HG02571 (cell line): ENCODE data around the gene CASP10.
"Not testable (repeated sequence)": the region's sequence is repeated elsewhere in the genome, so short reads cannot be mapped to it uniquely, and the experiment has no call there.

ENCODE experiments used
- ATAC-seq: cut with Tn5 transposase; IDR thresholded peaks from one replicate; pipeline ENCODE4 v1.9.1; 2021; ENCODE audit warnings: mild to moderate bottlenecking, moderate library complexity; ENCODE audit not compliant: unreplicated experiment

The CASP10 gene

GRCh38 chr2:201154615-201155399 lies 28.1 kb upstream of the CASP10 start:
- no peak for ATAC-seq

- ATAC-seq: no peak
These were observed 26.9 kb upstream of the CASP10 start for GRCh38 chr2:201156036-201156435.

DNA sequence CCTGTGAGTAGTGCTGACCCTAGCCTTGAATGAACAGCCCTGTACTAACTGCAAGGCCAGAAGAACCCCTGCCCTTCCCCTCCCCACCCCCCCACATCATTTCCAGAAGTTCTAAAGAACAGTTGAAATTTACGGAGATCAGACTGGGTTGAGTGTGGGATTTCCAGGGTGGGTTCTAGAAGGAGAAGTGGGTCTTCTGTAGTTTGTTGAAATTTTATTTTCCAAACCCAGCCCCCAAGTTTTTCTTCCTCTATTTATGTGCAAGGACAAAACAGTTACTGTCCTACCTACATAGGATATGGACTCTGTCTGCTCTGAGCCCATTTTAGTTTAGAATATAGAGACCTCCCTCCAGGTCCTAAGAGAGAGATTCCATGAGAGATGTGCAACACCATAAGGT lies 26.3 kb upstream of the CASP10 start:
- no peak for ATAC-seq

GRCh38 chr2:201157694-201158093 lies 25.2 kb upstream of the CASP10 start:
- peak; percentile 12 for ATAC-seq

DNA sequence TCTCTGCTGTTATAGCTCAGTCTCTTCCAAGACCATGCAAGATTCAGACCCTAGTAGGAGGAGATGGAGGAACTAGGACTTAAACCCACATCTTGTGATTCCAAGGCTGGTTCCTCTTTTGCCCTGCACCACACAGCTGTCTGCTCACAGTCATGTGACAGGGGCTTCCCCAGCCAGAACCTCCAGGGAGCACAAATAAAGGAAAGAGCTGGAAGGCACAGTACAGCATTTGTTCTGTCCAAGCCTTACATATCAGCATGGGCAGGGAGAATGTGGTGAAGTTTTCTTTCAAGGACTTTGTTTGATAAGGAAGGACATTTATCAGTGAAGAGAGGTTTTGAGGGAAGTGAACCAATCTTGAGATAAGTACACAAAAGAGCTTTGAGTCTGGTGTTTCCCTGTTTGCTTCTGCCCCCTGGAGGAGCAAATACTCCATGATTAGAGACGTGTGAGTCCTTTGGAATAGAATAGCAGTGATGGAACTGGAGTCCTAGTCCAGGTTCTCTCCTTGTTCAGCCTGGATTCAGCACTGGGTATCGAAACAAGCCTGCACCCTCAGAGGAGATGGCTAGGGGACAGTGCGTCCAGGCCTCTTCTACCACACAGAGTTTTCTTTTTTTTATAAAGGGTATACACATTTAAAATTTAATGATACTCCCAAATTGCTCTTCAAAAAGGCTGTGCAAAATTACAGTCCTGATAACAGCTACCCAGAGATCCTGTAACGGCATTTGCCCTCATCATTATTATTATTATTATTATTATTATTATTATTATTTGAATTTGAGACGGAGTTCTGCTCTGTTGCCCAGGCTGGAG lies 24.6 kb upstream of the CASP10 start:
- ATAC-seq: peak; percentile 86

GRCh38 chr2:201164166-201164565 lies 18.8 kb upstream of the CASP10 start:
- no peak for ATAC-seq

- no peak for ATAC-seq
These were observed 15.4 kb upstream of the CASP10 start for GRCh38 chr2:201167546-201167945.

DNA sequence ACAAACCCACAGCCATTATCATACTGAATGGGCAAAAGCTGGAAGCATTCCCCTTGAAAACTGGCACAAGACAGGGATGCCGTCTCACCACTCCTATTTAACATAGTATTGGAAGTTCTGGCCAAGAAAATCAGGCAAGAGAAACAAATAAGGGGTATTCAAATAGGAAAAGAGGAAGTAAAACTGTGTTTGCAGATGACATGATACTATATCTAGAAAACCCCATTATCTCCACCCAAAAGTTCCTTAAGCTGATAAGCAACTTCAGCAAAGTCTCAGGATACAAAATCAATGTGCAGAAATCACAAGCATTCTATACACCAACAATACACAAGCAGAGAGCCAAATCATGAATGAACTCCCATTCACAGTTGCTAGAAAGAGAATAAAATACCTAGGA lies 14.4 kb upstream of the CASP10 start:
- ATAC-seq: not testable (repeated sequence)

GRCh38 chr2:201171259-201171814 lies 11.6 kb upstream of the CASP10 start:
- no peak for ATAC-seq

DNA sequence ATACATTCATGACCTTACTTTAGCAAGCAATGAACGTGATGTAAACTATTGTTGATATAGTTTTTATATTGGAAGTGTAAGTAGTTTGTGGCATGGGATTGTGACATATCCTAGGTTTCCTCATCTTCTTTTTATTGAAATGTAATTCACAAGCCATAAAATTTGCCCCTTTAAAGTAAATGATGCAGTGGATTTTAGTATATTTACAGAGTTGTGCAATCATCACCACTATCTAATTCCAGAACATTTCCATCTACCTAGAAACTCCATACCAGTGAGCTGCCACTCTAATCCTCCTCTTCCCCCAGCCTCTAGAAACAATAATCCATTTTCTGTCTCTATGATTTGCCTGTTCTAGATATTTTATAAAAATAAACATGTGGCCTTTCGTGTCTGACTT lies 10.7 kb upstream of the CASP10 start:
- no peak for ATAC-seq

DNA sequence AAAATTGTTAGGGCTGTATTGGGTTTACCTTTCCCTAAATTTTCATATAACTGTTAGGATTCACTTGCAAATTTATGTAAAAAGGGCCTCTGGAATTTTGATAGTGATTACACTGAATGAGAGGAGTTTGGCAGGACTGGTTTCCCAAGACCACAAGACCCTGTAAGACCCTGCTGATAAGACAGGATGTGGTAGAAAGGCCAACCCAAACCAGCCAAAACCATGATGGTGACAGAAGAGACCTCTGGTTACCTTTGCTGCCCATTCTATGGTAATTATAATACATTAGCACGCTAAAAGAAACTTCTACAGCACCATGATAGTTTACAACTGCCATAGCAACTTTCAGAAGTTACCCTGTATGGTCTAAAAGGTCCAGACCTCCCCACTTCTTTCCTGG lies 8.3 kb upstream of the CASP10 start:
- no peak for ATAC-seq

GRCh38 chr2:201176081-201176481 lies 6.9 kb upstream of the CASP10 start:
- ATAC-seq: no peak

- no peak for ATAC-seq
These were observed 2.9 kb upstream of the CASP10 start for GRCh38 chr2:201180010-201180409.

- no peak for ATAC-seq
These were observed 405 bp downstream of the CASP10 start for GRCh38 chr2:201183365-201183727.

DNA sequence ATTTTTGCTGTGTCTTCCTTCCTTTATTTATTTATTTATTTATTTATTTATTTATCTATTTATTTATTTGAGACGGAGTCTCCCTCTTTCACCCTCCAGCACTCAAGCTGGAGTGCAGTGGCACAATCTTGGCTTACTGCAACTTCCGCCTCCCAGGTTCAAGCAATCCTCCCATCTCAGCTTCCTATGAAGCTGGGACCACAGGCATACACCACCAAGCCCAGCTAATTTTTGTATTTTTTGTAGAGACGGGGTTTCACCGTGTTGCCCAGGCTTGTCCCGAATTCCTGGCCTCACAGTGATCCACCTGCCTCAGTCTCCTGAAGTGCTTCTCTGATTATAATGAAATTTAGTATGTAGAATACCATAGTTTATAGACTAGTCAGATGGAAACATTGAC lies 894 bp downstream of the CASP10 start:
- ATAC-seq: not testable (repeated sequence)

DNA sequence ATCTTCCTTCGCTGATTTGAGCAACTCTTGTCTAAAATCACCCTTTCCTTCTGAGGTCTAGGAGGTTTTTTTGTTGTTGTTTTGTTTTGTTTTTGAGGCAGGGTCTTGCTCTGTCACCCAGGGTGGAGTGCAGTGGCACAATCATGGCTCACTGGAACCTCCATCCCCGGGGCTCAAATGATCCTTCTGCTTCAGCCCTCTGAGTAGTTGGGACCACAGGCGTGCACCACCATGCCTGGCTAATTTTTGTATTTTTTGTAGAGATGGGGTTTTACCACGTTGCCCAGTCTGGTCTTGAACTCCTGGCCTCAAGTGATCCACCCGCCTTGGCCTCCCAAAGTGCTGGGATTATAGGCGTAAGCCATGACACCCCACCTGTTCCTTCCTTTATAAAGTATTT lies 1.3 kb downstream of the CASP10 start:
- ATAC-seq: not testable (repeated sequence)

DNA sequence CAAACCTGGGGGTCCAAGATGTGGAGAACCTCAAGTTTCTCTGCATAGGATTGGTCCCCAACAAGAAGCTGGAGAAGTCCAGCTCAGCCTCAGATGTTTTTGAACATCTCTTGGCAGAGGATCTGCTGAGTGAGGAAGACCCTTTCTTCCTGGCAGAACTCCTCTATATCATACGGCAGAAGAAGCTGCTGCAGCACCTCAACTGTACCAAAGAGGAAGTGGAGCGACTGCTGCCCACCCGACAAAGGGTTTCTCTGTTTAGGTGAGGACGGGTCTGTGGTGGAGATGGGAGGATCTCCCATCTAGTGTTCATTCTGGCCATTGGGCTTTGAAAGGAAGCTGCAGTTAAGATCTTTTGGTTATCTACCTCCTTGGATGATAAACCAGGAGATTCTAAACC lies 2.9 kb downstream of the CASP10 start:
- ATAC-seq: no peak

GRCh38 chr2:201186982-201187381 lies 4.0 kb downstream of the CASP10 start:
- no peak for ATAC-seq

GRCh38 chr2:201188449-201188848 lies 5.5 kb downstream of the CASP10 start:
- ATAC-seq: no peak

DNA sequence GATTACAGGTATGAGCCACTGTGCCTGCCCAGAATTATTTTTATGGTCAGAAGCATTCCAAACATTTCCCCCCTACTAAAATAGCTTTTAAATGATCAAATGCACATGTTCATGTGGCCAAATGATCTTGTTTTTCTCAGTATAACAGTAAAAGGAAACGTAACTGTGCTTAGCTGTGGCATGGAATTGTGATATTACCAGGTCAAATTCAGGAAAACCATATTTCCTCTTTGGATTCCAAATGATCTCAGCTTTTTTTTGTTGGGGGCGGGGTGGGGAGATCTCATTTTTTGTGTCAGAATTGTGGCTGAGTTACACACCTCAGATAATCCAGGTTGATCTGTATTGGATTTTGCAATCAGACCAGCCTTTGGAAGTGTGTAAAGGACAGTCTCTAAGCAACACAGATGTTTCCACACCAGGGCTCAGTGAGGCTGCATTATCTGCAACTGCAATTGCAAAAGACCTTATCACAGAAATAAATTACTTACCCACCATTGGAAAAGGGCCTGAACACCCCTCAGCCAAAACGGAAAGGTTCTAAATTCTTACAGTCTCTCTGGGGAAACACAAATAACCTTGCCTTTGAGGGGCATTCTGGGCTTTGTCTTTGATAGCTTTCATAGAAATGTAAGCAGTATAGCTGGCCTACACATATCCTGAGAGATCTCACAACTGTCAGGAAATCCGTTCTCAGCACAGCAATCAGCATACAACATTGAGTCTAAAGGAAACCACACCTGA lies 8.4 kb downstream of the CASP10 start:
- ATAC-seq: no peak

DNA sequence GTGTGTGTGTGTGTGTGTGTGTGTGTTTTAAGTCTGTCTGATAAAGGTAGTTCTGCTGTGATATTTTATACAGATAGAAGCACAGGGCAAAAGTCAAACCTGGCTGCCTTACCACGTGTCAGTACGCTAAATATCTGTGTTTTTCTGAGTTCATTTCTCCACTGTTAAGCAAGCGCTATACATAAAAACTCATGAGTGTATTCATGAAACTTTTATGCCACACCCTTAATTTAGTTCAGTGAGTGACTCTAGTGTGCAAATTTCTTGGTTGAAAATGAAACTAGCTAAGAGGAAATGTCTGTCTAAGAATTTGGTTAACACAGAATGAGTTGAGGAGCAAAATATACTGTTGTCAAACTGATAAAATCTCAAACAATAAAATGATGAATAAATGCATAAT lies 11.2 kb downstream of the CASP10 start:
- peak; percentile 93 for ATAC-seq
